Suppressor macrophage treated with lipopolysaccharide for 4 hours (primary cell): ENCODE results near the gene C19orf73.

Source experiments
- DNase-seq: peaks from one replicate; pipeline ENCODE4 v3.0.0-alpha.2; 2020

Gene C19orf73

DNA sequence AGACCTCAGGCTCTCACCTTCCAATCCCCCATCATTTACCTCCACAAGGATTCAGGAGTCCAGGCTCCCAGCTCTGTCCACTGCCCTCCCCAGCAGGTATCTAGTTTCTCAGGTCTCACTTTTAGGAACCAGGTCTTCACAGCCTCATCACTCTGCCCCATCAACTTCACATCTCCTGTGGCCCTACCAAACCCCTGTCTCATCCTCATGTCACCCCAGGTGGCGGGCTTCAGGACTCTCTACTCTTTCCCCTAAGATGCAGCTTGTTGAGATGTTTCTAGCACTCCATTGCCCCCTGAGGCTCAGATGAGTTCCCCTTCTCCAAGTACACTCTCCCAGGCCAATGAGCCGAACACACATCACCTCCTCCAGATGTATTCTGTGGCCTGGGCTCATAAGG is 1.9 kb upstream of the C19orf73 start:
- DNase-seq = no peak

DNA sequence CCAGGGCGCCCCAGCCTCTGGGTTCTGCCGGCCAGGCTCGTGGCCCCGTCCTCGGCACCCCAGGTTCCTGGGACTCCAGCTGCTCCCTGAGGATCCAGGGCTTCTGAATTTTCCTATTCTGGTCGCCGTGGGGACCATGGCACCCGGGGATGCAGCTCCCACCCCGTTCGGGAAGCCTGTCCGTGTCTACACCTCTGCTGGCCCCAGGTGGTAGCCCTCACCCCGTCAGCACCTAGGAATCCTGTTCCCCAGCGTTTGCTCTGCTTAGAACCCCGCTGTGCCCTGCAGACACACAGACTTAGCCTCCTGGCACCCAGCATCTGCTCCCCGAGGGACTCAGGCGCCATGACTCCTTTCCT is 1.4 kb upstream of the C19orf73 start:
- no peak for DNase-seq

DNA sequence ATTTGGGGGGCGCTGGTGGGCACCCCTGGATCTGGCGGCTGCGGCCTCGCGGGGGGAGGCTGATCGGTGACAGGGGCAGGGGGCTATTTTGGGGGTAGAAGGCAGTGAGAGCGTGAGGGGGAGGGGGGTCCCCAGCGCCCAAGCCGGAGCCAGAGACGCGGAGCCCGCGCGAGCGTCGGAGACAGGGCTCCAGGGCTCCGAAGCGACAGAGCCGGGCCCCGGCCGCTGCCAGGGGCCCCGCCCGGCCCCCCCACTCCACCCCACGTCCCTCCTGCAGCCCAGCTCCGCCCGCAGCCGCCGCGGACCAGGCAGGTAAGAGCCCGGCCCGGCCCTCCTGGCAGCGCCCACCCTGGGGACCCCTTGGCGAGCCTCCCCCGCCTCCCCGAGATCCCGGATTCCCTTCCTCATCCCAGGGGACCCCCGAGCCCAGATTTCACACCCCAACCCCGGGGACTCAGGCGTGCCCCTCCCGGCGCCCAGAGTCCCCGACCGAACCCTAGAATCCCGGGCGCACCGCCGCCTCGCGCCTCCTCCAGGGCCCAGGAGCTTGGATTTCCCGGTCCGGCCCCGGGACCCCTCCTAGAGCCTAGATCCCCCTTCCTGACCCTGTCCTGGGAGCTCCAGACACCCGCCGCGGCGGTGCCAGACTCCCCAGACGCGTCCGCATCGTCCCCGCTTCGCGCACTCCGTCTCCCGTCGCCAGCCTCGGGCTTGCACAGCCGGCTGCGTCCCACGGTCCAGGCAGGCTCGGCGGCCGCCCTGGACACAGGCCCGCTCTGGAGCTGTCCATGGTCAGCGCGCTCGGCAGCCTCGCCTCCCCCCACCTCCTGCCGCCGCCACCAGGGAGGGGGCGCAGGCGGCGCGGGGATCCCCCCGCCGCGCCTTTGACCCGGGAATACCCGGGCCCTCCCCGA is 725 bp upstream of the C19orf73 start, which contains the start of gene PPFIA3:
TSS of gene PPFIA3 (plus strand) at position 134 of the 914 bp plus-strand sequence. CDS start 8,330 bp downstream, outside the sequence.
- DNase-seq = peak; percentile 50

DNA sequence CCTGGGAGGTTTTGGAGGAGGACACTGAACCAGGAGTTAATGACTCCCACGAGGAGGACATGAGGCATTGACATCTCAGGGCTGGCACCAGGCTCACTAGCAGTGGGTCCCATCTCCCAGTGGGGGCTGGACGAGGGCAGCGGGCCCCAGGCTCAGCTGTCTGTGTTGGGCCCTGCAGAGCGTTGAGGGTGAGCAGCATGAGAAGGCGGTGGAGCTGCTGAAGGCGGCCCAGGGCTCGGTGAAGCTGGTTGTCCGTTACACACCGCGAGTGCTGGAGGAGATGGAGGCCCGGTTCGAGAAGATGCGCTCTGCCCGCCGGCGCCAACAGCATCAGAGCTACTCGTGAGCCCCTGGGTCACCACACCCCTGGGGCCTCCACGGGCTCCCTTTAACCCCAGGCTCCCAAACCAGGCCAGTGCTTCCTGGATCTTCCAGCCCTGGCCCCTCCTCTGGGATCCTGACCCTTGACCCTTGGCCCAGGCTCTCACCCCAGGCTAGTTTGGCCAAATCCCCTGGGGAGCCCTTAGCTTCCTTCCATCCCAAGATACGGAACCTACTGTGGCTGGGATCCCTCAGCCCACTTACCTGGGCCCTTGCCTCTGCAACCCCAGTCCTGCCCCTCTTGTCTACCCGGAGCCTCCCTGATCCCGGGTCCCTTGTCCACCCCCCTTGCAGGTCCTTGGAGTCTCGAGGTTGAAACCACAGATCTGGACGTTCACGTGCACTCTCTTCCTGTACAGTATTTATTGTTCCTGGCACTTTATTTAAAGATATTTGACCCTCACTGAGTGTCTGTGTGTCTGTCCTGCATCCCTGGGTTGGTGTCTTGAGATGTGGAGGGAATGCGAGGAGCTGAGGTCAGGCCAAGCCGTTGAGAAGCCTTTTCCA is 1.0 kb downstream of the C19orf73 start:
- no peak for DNase-seq

DNA sequence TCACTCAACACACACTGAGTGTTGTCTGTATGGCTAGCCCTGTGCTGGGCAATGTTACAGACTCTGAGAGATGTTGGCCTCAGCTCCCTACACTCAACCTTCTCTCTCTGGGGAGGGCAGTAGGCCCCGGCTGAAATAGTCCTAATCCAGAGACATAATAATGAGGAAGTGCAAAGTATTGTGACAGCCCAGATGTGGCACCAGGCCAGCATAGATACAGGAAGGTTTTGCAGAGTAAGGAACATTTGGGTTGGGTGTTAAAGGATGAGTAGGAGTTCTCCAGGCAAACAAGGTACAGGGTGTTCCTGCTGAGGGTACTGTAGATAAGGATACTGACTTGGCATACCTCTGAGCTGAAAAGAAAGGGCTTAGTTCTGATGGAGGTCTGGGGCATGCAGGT is 2.4 kb downstream of the C19orf73 start:
- DNase-seq = peak; percentile 62

DNA sequence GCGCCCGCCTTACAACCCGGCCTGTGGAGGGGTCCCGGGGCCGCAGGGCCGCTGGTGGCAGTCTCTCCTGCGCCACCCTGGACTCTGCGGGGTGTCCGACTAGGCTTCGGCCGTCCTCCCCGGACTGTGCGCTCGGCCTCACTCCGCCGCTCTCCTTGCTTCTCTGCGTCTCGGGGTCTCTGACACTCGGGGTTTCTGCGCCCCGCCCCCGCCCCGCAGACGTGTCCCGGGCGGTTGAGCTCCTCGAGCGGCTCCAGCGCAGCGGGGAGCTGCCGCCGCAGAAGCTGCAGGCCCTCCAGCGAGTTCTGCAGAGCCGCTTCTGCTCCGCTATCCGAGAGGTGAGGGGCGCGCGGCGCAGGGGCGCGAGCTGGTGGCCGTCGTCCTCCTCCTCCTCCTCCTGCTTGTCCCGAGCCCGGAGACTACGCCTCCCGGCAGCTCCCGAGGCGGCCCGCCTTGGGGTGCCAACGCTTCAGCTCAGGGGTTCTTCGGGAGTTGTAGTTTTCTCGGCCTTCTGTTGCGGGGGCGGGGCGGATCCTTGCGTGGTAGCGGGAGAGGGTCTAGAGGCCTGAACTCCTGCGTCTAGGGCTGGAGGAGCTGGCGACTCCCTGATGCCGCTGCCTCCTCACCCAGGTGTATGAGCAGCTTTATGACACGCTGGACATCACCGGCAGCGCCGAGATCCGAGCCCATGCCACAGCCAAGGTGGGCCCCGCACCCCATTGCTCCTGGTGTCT is 4.1 kb downstream of the C19orf73 start:
- DNase-seq = peak; percentile 35

DNA sequence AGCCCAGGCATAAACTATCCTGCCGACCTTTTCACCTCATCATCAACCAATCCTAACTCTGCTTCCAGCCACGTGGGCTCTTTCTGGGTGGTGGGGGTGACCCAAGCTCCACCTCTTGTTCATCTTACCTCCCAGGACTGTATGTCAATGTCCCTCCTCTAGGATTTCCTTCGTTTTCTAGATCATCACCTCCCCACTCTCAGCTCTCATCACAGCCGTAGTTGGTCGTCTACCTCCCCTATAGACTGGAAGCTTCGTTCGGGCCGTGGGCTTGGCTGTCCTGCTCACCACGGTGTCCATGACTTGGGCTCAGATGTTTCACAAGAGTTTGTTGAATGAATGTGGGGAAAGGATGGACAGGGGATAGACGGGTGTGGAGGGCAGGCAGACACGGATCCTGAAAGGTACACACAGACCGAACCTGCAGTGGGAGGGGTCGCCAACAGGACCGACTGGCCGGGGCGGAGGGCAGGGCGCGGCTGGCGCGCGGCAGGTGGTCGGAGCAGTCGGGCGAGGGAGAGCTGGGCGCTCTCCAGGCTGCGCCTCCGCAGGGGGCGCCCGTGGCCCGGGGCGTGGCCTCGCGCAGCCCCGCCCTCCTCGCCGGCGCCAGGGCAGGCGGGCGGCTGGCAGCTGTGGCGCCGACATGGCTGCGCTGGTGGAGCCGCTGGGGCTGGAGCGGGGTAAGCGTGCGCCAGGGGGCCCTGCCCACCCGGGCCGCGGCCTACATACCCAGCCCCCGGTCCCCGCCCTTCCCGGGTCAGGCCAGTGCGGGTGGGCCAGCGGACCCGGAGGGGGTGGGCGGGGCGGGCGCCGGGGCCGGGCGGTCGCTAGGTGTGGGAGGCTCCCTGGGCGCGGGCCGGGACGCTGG is 4.9 kb downstream of the C19orf73 start, which contains the start of gene LIN7B:
TSS of gene LIN7B (plus strand) at position 609 of the 868 bp plus-strand sequence. CDS start at position 644, 35 bp downstream.
- DNase-seq = peak; percentile 84

DNA sequence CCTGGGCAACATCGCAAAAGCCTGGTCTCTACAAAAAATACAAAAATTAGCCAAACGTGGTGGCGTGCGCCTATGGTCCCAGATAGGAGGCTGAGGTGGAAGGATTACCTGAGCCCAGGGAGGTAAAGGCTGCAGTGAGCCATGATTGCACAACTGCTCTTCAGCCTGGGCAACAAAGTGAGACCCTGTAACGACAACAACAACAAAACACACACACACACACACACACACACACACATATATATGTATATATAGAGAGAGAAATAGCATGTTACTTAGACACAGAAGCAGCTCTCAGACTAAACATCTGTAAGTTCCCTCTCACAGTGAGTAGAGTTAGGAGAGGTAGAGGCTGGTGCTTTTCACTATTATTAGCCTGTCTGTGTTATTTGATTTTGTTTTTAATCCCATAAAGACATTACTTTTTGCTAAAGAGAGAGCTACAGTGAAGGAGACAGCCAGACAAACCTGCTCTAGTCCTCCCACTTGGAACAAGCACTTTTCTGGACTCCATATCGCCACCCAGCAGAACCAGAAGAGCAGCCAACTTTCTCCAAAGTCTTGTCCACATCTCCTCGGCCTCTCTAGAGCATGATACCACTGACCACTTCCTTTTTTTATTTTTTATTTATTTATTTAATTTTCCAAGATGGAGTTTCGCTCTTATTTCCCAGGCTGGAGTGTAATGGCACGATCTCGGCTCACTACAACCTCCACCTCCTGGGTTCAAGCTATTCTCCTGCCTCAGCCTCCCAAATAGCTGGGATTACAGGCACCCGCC is 7.5 kb downstream of the C19orf73 start:
- DNase-seq = no peak

DNA sequence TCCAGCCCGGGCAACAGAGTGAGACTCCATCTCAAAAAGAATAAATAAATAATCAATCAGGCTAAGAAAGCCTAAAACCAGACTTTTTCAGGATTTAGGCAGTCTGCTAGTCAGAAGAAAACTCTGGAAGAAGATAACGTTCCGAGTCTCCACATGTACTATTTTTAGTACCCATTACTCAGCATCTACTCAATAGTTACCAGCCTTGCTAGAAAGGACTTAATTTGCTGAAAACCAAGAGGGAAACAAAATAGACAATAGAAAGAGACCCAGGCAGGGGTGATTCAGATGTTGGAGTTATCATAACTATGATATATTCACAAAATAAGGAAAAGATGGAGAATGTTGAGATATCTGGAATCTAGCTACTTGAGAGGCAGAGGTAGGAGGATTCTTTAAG is 8.4 kb downstream of the C19orf73 start:
- no peak for DNase-seq

DNA sequence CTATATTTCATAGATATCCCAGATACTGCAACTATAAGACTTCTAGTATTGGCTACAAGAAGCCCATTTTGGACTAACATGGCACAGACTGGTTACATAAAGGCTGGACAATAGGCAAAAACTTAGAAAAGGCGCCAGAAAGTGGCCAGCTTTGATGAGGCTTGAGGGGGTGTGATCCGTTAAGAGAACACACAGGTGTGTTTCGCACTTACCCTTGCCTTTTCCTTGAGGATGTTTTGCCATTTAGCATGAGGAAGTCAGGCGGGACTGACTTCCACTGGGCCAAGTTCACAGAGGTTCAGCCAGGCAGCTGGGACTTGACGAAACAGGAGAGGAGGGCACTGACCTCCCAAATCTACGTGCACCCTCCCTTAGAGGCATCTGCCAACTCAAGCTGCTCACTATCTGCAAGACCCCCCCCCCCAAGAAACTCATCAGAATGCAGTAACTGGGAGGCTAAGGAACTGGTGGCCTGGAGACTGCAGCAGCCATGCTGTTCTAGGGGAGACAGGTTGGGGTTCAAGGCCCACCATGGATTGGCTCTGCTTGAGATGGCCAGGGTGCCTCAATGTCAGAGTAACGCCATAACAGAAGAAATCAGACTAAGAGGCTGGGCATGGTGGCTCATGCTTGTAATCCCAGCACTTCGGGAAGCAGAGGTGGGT is 9.2 kb downstream of the C19orf73 start:
- DNase-seq = no peak

DNA sequence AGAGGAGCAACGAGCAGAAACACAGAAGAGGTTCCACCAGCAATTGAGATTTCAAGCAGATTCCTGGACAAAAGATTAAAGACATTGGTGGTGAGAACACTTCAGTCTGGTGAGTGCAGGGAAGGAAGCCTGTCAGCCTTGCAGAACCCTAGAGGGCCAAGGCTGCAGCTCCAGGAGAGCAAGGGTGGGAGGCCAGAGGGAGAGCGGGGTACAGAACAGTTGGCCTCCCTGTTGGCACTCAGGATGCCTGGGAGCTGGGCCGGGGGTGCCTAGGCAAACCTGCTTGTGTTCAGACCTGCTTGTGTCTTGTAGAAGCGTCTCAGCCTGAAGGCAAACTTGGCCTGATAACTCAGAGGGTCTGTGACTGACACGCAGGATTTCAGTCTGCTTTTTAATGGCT is 9.9 kb downstream of the C19orf73 start:
- no peak for DNase-seq

DNA sequence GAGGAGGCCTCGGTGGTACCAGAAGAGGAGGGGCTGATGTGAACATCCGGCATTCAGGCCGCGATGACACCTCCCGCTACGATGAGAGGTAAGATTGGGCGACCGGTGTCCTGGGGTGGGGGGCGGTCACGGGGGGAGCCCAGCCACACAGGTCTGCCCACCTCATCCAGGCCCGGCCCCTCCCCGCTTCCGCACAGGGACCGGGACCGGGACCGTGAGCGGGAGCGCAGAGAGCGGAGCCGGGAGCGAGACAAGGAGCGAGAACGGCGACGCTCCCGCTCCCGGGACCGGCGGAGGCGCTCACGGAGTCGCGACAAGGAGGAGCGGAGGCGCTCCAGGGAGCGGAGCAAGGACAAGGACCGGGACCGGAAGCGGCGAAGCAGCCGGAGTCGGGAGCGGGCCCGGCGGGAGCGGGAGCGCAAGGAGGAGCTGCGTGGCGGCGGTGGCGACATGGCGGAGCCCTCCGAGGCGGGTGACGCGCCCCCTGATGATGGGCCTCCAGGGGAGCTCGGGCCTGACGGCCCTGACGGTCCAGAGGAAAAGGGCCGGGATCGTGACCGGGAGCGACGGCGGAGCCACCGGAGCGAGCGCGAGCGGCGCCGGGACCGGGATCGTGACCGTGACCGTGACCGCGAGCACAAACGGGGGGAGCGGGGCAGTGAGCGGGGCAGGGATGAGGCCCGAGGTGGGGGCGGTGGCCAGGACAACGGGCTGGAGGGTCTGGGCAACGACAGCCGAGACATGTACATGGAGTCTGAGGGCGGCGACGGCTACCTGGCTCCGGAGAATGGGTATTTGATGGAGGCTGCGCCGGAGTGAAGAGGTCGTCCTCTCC is 11.1 kb downstream of the C19orf73 start:
- DNase-seq = no peak

DNA sequence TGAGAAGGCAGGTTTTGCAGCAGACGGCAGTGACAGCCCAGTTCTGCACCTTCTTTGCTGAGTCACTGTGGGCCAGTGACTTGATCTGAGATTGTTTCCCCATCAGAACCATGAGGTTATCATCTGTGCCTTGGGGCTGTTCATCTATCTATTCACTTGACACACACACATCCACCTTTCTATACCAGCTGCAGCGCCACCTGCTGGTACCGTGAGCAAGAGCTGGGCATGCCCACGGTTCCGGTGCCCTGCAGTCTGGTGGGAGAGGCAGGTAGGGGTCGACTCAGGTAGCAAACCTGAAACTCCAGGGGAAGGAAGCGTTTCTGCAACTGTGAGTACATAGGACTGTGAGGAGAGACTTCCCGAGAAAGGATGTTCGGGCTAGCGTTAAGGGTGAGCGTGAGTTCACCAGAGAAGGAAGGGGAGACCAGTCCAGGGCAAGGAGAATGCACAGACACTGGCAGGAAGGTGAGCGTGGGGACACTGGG is 12.3 kb downstream of the C19orf73 start:
- peak; percentile 47 for DNase-seq

DNA sequence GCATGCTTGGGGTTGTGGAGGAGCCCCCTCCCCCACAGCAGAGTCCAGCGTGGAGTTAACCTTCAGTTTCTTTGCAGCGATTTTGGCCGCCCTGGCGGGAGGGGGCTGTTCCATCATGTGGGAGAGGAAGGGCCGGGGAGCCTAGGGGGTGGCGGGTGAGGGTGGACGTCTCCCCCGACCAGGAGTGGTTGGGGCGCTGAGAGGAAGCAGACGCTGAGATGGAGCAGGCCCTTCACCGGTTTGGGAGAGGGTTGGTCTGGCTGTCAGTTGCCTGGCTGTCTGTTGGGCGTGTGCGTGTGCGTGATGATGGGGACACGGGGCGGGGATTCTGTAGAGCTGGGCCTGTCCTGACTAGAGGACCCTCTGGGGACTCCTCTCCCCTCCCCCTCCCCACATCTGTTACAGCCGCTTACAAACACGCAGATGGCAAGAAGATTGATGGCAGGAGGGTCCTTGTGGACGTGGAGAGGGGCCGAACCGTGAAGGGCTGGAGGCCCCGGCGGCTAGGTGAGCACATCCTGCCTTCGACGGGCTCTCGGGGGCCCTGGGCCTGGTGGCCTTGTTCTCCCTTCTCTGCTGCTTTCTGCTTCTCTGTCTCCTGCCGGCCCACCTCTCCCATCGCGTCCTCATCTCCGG is 14.6 kb downstream of the C19orf73 start:
- no peak for DNase-seq

DNA sequence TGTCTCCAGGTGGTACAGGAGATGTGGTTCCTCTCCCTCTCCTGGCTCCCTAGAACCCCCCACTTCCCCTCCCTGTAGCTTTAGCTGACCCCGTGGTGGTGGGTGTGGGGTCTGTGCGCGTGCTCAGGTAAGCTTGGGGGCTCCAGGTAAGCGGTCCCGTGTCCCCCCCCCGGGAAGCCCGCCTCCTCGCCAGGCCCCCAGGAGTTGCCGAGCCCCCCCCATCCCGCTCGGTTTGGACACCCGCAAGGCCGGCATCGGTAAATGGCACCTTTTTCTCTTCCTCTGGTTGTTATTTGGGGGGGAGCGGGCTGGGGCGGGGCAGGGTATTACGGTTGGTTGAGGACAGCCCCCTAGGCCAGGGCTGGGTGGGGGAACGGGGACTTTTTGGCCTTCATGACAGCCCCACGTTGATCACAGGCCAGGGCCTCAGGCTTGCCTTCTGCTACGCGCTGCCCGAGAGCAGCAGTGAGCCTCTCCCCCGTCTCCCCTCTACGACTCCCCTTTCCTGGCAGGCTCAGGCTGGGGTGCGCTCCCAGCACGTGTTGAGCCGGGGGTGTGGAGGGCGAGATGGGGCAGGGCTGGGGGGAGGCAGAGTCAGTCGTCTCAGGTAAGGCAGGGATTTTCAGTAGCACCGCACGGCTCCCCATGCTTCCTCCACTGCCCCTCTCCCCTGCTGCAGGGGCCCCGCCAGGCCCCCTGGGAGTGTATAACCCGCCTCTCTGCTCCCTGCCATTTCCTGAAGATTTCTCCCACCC is 15.4 kb downstream of the C19orf73 start:
- no peak for DNase-seq

DNA sequence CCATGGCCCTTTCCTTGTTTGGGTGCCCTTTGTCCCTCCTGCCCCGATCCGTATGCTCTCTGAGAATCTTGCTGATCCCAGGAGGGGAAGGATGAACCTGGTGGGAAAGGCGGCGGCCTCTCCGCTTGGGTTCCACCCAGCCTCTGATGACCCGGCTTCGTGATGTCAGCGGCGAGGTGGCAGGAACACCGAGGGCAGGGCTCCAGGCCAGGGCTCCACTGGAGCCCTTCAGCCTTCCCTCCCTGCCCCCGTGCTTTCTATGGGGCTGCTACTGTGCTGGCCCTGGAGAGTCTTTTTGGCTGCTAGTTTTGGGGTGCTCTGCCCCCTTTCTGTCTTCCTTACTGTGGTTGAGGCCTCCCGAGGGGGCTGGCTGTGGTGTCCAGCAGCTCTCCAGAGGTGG is 16.6 kb downstream of the C19orf73 start:
- DNase-seq = no peak

DNA sequence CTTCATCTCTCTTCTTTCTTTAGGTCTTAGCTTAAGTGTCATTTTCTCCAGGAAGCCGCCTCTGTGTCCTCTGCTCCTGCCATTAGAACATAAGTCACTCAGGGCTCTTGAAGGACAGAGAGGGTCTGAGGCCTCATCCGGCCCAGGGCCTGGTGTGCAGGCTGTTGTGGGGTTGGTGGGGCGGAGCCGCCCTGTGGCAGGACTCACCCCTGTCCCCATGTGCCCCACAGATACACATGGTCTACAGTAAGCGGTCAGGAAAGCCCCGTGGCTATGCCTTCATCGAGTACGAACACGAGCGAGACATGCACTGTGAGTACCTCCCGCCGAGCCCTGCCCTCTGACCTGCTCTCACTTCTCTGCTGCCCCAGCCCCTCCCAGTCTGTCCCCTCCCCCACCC is 17.8 kb downstream of the C19orf73 start:
- DNase-seq = no peak

DNA sequence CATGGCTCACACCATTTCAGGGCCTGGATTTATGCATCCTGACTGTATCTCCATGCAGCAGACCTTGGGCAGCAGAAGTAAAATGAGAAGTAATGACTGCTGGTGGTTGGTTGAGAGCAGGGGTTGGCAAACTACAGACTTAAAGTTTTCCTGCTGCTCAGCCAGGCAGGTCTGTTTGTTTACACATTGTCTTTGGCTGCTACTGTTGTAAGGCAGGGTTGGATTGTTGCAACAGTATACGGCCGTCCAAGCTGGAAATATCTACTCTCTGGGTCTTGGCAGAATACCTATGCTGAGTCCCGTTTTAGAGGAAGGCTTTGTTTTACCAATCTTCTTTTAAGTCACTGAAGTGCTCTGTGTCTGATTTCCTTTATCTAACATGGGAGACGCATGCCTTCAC is 20.1 kb downstream of the C19orf73 start:
- no peak for DNase-seq
